Measurements from ENCODE around the gene PITRM1.
"Not testable (repeated sequence)": the region's sequence is repeated elsewhere in the genome, so short reads cannot be mapped to it uniquely, and the experiment has no call there.

Gene PITRM1

DNA sequence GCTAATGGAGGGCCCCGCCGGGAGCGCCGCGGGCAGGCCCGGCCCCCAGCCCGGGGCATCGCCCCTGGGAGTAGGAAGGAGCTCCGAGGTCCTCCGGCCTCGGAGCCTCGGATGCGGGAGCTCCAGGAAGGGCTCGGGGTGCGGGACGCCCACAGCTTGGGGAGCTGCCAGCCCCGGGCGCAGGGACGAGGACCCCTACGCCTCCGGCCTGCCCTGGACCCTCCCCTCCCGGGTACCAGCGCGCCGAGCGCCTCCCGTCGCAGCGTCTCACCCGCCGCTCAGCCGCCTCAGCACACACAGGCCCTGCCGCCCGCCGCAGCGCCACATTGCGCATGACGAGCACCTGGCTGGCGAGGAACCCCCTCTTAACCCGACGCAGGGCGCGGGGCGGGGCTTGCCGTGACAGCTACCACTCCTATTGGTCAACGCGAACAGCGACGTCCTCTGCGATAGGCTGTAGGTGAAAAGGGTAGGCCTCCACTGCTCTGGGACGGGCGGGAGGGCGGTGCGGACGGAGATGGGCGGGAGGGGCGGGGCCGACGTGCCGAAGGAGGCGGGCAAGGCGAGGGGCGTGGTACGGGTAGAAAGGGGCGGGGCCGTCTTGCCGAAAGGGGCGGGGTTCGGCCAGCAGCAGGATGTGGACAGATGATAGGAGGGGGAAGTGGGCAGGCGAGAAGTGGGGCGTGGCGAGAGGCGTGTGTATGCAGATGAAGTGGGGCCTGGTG, at the start of gene PITRM1:
Gene PITRM1, minus strand, starts transcription at position 337 of the 725 bp plus-strand sequence. Its CDS starts 10 bp downstream, at position 327.
- DNase-seq (ENCODE audit: low spot score) = peak; percentile 97

DNA sequence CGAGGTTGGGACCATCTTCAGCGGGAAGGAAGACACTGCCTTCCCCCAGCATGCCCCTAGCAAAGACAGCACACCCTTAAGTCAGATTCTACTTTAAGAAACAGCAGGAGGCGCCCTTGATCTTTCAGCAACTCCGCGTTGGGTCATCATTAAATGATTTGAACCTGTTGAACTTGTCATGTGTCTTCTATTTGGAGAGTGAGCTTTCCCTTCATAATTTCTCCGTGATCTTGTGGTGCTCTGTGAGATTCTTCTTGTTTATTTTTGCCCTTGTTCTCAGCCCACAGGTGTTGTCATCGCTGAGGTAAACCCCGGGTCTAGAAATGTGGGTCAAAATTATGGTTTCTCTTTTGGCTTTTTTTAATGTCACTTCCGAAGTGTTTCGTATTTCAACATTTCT, 49.5 kb upstream of the PITRM1 start:
- no peak for DNase-seq (ENCODE audit: low spot score)

GRCh38 chr10:3221601-3222000, 49.0 kb upstream of the PITRM1 start:
- not testable (repeated sequence) for DNase-seq (ENCODE audit: low spot score)

GRCh38 chr10:3220853-3221252, 48.3 kb upstream of the PITRM1 start:
- DNase-seq (ENCODE audit: low spot score) = no peak

DNA sequence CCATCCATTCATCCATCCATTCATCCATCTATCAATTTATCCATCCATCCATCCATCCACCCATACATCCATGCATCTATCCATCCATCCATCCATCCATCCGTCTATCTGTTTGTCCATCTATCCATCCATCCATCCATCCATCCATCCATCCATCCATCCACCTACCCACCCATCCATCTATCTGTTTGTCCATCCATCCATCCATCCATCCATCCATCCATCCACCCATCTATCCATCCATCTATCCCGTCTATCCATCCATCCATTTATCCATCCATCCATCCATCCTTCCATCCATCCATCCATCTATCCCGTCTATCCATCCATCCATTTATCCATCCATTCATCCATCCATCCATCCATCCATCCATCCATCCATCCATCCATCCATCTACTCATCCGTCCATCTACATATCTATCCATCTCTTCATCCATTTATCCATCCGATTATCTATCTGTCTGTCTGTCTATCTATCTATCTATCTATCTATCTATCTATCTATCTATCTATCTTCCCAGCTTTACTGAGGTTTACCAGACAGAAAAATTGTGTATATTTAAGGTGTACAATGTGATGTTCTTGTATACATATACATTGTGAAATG, 46.5 kb upstream of the PITRM1 start:
- not testable (repeated sequence) for DNase-seq (ENCODE audit: low spot score)

DNA sequence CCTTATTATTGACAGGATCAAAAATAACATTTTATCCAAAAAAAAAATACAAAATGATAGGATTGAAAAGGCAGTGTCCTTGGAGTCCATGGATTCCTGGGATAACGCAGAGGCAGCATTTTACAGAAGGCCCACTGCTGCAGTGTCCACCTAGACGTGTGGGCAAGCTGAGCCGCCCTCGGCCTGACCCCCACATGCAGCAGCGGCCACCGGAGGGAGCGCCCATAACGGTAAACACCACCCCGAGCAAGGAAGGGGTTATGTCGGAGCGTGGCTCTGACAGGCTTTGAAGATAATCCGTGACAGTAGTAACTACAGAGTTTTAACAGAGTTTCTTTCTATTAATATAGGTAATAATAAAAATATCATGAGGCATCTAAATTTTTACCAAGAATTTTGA, 45.3 kb upstream of the PITRM1 start:
- no peak for DNase-seq (ENCODE audit: low spot score)

DNA sequence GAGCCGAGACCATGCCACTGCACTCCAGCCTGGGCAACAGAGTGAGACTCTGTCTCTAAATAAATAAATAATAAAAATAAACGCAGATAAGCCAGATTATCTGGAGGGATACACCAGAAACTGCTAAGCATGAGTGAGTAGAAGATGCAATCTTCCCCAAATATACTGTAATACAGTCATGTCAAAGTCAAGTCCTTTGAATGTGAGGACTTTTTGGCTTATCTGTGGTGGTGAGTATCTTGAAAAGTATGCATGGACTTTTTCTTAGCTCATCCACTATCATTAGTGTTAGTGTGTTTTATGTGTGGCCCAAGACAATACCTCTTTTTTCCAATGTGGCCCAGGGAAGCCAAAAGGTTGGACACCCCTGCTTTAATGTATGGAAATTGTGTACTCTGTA, 44.7 kb upstream of the PITRM1 start:
- no peak for DNase-seq (ENCODE audit: low spot score)

GRCh38 chr10:3215153-3215775, 42.7 kb upstream of the PITRM1 start:
- DNase-seq (ENCODE audit: low spot score) = no peak

DNA sequence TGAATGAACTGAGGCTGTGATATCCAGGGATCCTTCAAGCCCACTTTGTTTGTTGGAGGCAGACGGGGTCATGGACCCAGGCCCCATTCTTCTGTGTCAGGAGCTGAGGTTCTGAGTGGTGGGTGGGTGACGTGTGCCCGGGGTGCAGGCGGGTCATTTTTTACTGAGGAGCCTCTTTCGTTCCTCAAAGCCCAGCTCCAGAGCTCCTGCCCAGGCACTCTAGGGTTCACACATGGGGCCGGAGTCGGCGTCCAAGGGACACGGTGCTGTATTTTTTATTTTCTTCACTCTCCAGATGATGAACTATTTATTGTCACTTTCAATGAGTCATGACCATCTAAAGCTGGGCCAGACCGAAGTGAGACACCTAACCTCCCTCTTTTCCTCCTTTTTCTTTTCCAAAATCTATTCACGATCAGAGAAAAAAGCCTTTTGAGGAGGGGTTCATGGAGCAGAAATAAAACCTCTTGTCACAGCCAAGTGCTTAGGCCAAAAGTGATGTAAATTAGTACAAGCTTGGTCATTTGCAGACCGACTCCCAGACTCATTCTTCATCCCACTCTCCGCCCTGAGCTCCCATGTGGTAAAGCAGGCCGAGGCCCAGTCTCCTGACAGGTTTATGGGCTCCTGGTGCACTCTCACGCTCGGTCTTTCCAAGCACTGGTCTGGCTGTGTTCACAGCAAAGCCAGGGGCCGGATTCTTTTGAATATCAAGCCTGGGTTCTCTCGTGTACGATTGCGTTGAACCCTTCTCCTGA, 41.4 kb upstream of the PITRM1 start:
- no peak for DNase-seq (ENCODE audit: low spot score)

- DNase-seq (ENCODE audit: low spot score) = no peak
Observed at GRCh38 chr10:3213208-3213607, 40.6 kb upstream of the PITRM1 start.

- DNase-seq (ENCODE audit: low spot score) = no peak
Observed at GRCh38 chr10:3210251-3210877, 37.8 kb upstream of the PITRM1 start.

- DNase-seq (ENCODE audit: low spot score) = no peak
Observed at GRCh38 chr10:3208481-3209406, 36.2 kb upstream of the PITRM1 start.

GRCh38 chr10:3207351-3207750, 34.8 kb upstream of the PITRM1 start:
- DNase-seq (ENCODE audit: low spot score) = no peak

GRCh38 chr10:3206511-3207157, 34.1 kb upstream of the PITRM1 start:
- DNase-seq (ENCODE audit: low spot score) = no peak

DNA sequence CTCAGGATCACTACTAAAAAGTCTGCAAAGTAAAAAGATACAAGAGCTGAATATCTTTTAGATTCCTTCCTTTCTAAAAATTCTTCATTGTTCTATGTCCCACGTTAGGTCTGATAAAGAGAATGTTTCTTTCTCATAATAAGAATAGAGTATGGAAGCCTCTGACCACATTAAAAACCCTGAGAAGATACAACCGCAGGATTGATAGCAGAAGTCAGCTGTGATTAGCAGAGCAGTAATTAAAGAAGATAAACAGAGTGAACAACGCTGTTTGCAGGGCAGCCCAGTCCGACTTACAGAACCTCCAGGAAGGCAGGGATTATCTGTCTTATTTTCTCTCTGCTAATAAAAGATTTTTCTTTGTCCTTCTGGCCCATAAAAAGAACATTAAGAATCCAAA, 31.4 kb upstream of the PITRM1 start:
- DNase-seq (ENCODE audit: low spot score) = no peak

DNA sequence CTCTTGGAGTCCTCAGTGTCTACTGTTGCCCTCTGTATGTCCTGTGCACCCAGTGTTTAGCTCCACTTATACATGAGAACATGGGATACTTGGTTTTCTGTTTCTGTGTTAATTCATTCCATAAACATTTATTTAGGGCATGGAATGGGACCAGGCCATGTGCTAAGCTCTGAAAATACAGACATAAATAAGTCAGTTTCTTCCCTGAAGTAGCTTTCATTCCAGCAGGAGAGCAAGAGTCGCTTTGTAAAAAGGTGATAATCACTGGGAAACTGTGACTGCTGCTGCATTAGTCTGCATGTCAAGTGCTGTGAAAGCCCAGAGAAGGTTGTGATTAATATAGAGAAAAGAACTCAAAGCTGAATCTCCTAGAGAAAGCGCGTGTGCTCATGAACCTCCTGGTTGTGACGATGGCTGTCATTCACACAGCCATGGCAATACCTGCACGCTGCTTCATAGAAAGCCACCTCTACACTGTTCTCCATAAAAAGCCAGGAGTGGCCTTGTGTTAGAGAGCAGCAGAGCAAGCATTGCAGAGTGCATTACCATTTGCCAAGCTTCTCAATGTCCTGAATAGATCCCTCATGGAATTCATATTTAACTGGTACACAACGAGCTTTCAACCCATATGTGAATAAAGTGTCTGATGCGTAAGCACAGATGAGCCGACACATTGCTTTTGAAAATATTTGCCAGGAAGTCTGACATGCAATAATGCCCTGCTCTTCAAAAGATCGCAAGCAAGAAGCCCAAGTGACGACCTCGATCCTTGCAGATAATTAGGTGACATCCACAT, 30.6 kb upstream of the PITRM1 start:
- DNase-seq (ENCODE audit: low spot score) = no peak

GRCh38 chr10:3201796-3202195, 29.2 kb upstream of the PITRM1 start:
- DNase-seq (ENCODE audit: low spot score) = no peak

DNA sequence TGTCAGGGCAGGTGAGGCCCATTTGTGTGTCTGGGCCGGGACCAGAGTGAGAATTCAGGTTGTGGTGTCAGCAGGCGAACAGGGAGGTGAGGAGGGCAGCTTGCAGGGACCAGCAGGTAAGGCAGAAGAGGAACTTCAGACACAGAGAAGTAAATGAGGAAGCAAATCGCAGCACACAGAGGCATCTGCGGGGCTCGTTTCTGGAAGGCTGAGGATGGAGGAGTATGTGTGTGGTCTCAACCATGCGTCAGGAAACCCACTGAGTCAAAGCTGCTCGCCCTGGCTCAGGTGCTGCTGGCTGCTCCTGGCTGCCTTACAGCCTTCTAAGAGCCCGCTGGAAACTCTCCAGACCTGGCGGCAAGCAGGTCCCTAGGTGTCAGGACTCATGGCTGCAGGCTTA, 26.9 kb upstream of the PITRM1 start:
- DNase-seq (ENCODE audit: low spot score) = no peak

DNA sequence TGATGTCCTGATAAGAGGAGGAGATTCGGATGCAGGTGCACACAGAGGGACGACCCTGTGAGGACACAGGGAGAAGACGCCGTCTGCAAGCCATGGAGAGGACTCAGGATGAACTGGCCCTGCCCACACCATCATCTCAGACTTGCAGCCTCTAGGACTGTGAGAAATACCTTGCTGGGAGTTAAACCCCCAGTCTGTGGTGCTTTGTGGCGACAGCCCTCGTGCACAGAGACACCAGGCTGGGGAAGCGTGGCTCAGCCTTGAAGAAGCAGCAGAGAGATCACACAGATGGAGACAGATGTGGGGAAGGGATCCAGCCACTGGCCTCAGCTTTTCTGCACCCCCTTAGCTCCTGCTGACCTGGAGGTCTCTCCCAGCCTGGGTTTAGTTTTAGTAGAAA, 26.3 kb upstream of the PITRM1 start:
- DNase-seq (ENCODE audit: low spot score) = no peak

Data from LoVo (cell line).